Measurements from ENCODE around the gene SFTPA2.

DNA sequence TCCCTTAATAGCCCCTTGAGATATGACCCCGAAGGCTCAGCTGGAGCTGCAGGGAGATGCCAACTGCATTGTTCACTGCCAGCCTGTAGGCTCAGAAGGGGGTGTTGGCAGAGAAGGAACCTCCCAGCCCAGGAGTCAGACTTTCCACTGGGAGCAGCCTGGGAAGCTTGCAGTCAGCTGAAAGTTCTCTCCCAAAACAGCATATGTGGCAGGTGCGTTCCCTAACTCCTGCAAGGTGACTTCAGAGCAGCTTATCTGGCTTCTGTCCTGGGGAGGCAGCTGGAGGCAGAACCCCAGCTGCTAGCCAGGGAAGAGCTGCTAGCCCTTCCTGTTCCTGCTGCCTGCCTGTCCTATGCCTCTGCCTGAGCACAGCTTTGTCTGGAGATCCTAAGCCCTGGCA, 8.1 kb downstream of the SFTPA2 start:
- TF ChIP-seq EP300 (IDR thresholded peaks at IDR 0.05): no peak
- no peak for TF ChIP-seq CTCF (IDR thresholded peaks at IDR 0.05)

Data from sigmoid colon (tissue), 4 donors.